T-cell (primary cell): Measurements from ENCODE around the gene AP5Z1. TPM values are rescaled to one million over a fixed set of nuclear protein-coding genes. Genes with fewer than 3 reads are reported as not detected.

Experiments
- ATAC-seq, 4 experiments: fragments of 200-7000 bp in 3 of 4; fragments of 150-1000 bp in 1 of 4; cut with Tn5 transposase; replicated peaks in 1 of 4; 1 replicate in 3 of 4; 2 replicates in 1 of 4; pipeline ENCODE4 v1.10.0; 2021; ENCODE audit warnings: moderate library complexity in 3 of 4, mild to moderate bottlenecking in 2 of 4, moderate number of reproducible peaks in 1 of 4
- CTCF ChIA-PET, 2 donors: fragments of 300-600 bp; sonication (Branson Sonifier 250); formaldehyde crosslinking; loops; one replicate each; lab custom pipeline; 2022; ENCODE audit warnings: antibody characterized with exemption in 2 of 2; lab: Charles Lee
- POLR2A ChIA-PET, 2 donors: fragments of 300-600 bp; sonication (Branson Sonifier 250); formaldehyde crosslinking; loops; one replicate each; lab custom pipeline; 2022; ENCODE audit warnings: antibody characterized with exemption in 2 of 2; lab: Charles Lee
- DNase-seq, 35 experiments: peaks; one replicate each; pipeline versions ENCODE4 v3.0.0 to v3.0.0-alpha.2; 2013 to 2023
- H3K27ac ChIP-seq: one replicate; pipeline ENCODE4 v1.5.1; 2013; ENCODE audit warnings: low read length
- H3K27me3 ChIP-seq, 2 experiments: replicated peaks in 1 of 2; 1 replicate in 1 of 2; 2 replicates in 1 of 2; pipeline versions ENCODE4 v1.6.1 to v1.7.0; 2013; ENCODE audit warnings: low read length in 1 of 2, mixed read lengths in 1 of 2; ENCODE audit not compliant: control insufficient read depth in 2 of 2, insufficient read depth in 2 of 2; ENCODE audit errors: extremely low read depth in 1 of 2
- H3K36me3 ChIP-seq, 2 donors: 1 replicate in 1 of 2; 2 replicates in 1 of 2; pipeline versions ENCODE4 v1.6.1 to v1.7.0; 2013; ENCODE audit warnings: low read length in 1 of 2; ENCODE audit not compliant: control insufficient read depth in 2 of 2, insufficient read depth in 1 of 2; ENCODE audit errors: extremely low read depth in 1 of 2
- H3K4me1 ChIP-seq, 2 experiments: 1 replicate in 1 of 2; 2 replicates in 1 of 2; pipeline versions ENCODE4 v1.6.1 to v1.7.0; 2013; ENCODE audit warnings: low read length in 2 of 2, mixed read lengths in 1 of 2; ENCODE audit not compliant: insufficient read depth in 2 of 2, control insufficient read depth in 1 of 2; ENCODE audit errors: extremely low read depth in 1 of 2
- H3K4me3 ChIP-seq, 2 donors: 1 replicate in 1 of 2; 2 replicates in 1 of 2; pipeline versions ENCODE4 v1.5.1 to v1.7.0; 2013; ENCODE audit warnings: mild to moderate bottlenecking in 2 of 2, low read length in 1 of 2, moderate library complexity in 1 of 2; ENCODE audit not compliant: control insufficient read depth in 1 of 2; ENCODE audit errors: extremely low read depth in 1 of 2
- H3K9me3 ChIP-seq: 2 replicates; pipeline ENCODE4 v1.7.0; 2013
- H3K27ac Mint-ChIP-seq, 2 donors: one replicate each; pipeline ENCODE4 v1.8.0; 2020 to 2021; ENCODE audit warnings: mild to moderate bottlenecking in 2 of 2, mixed read lengths in 2 of 2
- H3K27me3 Mint-ChIP-seq, 2 donors: one replicate each; pipeline ENCODE4 v1.8.0; 2021 to 2022; ENCODE audit warnings: mixed read lengths in 2 of 2
- H3K36me3 Mint-ChIP-seq: one replicate; pipeline ENCODE4 v1.8.0; 2021; ENCODE audit warnings: mixed read lengths
- H3K4me1 Mint-ChIP-seq, 3 donors: one replicate each; pipeline ENCODE4 v1.8.0; 2020 to 2022; ENCODE audit warnings: mixed read lengths in 3 of 3, mild to moderate bottlenecking in 1 of 3
- H3K4me3 Mint-ChIP-seq, 3 donors: one replicate each; pipeline ENCODE4 v1.8.0; 2020 to 2022; ENCODE audit warnings: mild to moderate bottlenecking in 3 of 3, mixed read lengths in 3 of 3, moderate library complexity in 3 of 3
- H3K9me3 Mint-ChIP-seq, 3 donors: one replicate each; pipeline ENCODE4 v1.8.0; 2020 to 2022; ENCODE audit warnings: mixed read lengths in 3 of 3
- whole genome bisulfite sequencing: methylation state at CpG from one replicate; pipeline ENCODE4 v1.1.5; 2013; ENCODE audit warnings: missing lambda C conversion rate; ENCODE audit not compliant: insufficient coverage; 5-methylcytosine and 5-hydroxymethylcytosine counted together
- total RNA-seq, 35 experiments: library from RNA in 6 of 35; stranded (reverse) in 6 of 35; fragments of 120-200 nt in 1 of 35; gene quantifications; one replicate each; pipeline versions ENCODE4 v1.2.1 to v1.2.4 and lab custom pipeline; 2013 to 2026

AP5Z1 gene
- total RNA-seq, 5 donors from 2014 or later (not counting 1 experiment from before 2014, with no cell fraction given) = 93.6 to 126 (median 110) TPM

DNA sequence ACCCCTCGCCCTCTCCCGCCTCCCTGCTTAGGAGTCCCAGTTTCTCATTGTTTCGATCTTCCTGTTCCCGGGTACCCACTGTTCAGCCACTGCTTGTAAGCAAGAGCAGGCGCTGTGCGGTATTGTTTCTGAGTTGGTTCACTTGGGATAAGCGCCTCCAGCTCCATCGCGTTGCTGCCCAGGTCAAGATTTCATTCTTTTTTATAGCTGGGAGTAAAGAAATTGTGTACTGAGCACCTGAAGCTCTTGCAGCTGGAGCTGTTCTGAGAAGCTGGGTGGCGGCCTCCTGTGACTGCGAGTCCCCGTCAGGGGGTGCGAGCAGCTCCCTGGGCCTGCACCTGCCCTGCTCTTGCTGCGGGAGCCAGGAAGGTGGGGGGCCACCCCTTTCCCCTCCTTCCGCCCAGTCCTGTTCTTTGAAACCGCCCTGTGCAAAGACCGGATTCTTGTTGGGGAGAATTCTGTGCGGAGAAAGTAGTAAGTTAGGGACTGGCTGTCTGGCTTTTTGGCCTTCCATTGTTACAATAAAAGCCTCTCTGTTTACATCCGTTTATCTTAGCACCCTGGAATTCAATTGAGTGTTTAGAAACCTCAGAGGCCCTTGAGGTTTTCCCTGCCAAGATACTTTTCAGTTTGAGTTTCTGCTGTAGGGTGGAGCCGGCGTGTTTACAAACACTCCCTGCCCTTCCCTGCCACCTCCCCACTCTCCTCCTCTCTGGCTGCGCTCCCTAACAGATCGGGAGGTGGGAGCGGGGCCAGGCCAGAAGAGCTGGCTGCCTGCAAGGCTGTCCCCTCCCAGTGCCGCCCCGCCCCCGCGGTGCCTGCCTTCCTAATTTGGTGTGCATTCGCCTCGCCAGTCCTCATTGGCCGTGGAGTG is 30.8 kb upstream of the AP5Z1 start:
- Mint-ChIP-seq H3K27me3 (no peaks in the 10 kb centered on the region), H3K4me1 (peaks cover 74 to 79% (median 79%) of the 10 kb centered on the region in 3 donors), H3K9me3 (no peaks in the 10 kb centered on the region), H3K4me3 (peak overlapping the region; percentile 81 to 89 (median 83)), H3K27ac (peak overlapping the region; percentile 96 to 98), H3K36me3 (peaks cover 30% of the 10 kb centered on the region)
- POLR2A ChIA-PET = interaction anchor here (0.6 to 1.1 kb wide), 5 partner anchors 11 to 1805 kb away, joined by 4 to 5 read pairs (median 4); partner anchors contain the start of gene AP5Z1 (in 1 of the 2)
- peak overlapping the region; percentile 84 for H3K27ac ChIP-seq
- CTCF ChIA-PET = interaction anchor here in 1 of 2 donors (1.3 kb wide), 1 partner anchor 11 kb away, joined by 4 read pairs; no protein-coding TSS in a partner anchor
- 14% methylated on average over 21 of the region's 31 CpGs for WGBS
- H3K4me3 ChIP-seq = peak overlapping the region; percentile 42 to 53
- ATAC-seq (peak; percentile 71 to 77 (median 72)), DNase-seq (peak; percentile 46 to 80 (median 60))
- no peaks in the 10 kb centered on the region for H3K27me3 ChIP-seq
- H3K9me3 ChIP-seq = no peaks in the 10 kb centered on the region
- H3K36me3 ChIP-seq = peaks cover 12 to 24% of the 10 kb centered on the region in 2 donors
- H3K4me1 ChIP-seq = peaks cover 40 to 83% of the 10 kb centered on the region in 2 experiments

DNA sequence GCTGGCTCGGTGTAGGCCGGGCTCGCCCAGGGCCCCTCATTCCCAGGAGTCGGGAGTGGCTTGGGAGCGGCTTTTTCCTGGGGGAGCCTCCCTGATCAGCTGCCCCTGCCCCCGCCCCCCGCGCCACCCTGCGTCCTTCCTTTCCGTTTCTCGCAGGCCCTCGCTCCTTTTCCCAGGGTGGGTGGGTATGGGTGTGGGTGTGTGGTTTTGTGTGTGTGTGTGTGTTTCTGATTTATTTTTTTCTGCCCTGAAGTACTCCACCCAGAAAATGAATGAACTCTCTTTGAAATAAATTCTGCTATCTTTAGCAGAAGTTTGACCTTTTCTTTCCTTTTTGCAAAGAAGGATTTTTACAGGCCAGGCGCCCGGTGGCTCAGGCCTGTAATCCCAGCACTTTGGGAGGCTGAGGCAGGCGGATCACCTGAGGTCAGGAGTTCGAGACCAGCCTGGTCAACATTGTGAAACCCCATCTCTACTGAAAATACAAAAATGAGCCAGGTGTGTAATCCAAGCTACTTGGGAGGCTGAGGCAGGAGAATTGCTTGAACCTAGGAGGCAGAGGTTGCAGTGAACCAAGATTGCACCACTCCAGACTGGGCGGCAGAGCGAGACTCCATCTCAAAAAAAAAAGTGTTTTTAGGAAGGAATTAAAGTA is 30.0 kb upstream of the AP5Z1 start:
- Histone ChIP-seq H3K27me3 (no peaks in the 10 kb centered on the region), H3K4me3 (peak overlapping the region; percentile 53 to 58), H3K9me3 (no peaks in the 10 kb centered on the region), H3K36me3 (peaks cover 12 to 24% of the 10 kb centered on the region in 2 donors), H3K27ac (peak overlapping the region; percentile 84), H3K4me1 (peaks cover 40 to 81% of the 10 kb centered on the region in 2 experiments)
- 23% methylated on average over 6 of the region's 18 CpGs for WGBS
- no peaks in the 10 kb centered on the region for H3K27me3 Mint-ChIP-seq
- peak overlapping the region; percentile 81 to 89 (median 83) for H3K4me3 Mint-ChIP-seq
- H3K4me1 Mint-ChIP-seq = peaks cover 70 to 78% (median 74%) of the 10 kb centered on the region in 3 donors
- DNase-seq (peak in 1 of 35 experiments; percentile 30), ATAC-seq (peak; percentile 26 to 60 (median 46))
- no peaks in the 10 kb centered on the region for H3K9me3 Mint-ChIP-seq
- peaks cover 30% of the 10 kb centered on the region for H3K36me3 Mint-ChIP-seq
- CTCF ChIA-PET = interaction anchor here in 1 of 2 donors (1.0 kb wide), 1 partner anchor 104 kb away, joined by 3 read pairs; no protein-coding TSS in a partner anchor
- POLR2A ChIA-PET = interaction anchor here (0.6 to 1.1 kb wide), 4 partner anchors 12 to 300 kb away, joined by 4 read pairs; partner anchors contain the start of genes AP5Z1 (in 1 of the 2) and RBAK (in 1 of the 2)
- H3K27ac Mint-ChIP-seq = peak overlapping the region; percentile 96 to 98

DNA sequence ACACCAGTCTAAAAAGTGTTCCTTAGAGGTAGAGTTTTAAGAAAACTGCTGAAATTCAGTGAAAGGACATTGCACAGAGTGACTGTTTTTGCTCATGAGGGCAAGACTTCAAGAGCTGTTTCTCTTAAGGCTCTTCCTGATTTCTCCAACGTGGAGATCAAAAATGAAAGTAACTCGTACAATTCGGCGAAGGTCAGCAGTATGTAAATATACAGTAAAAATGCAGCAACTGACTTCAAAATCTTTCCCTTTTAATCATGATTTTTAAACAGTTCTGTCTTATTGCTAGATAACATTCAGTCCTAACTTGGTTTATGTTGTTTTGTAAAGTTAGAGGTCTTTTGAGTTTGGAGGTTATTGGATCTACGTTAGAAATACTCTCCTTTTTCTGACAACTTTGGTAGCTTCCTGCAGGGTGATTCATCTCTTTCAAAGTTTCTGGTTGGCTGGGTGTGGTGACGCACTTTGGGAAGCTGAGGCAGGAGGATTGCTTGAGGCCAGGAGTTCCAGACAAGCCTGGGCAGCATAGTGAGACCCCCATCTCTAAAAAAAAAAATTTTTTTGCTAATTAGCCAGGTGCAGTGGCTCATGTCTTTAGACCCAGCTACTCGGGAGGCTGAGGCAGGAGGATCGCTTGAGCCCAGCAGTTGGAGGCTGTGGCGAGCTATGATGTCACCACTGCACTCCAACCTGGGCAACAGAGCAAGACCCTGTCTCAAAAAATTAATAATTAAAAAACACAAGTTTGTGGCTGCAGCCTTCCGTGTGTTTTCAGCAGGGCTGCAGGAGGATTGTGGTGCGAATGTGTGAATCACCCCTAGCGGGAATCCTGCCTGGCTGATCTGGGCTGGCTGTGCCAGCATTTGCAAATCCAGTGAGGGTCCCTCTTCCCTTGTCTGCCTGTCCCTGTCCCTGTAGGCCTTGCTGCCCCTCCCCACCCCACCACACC is 29.2 kb upstream of the AP5Z1 start:
- peak overlapping the region; percentile 53 to 58 for H3K4me3 ChIP-seq
- ChIA-PET POLR2A (interaction anchor here (0.6 to 1.1 kb wide), 2 partner anchors 12 to 299 kb away, joined by 4 read pairs; partner anchors contain the start of gene RBAK (in 1 of the 2)), CTCF (interaction anchor here in 1 of 2 donors (0.7 to 1.0 kb wide), 2 partner anchors 45 to 105 kb away, joined by 3 to 4 read pairs; no protein-coding TSS in a partner anchor)
- Mint-ChIP-seq H3K4me1 (peaks cover 70 to 75% (median 74%) of the 10 kb centered on the region in 3 donors), H3K4me3 (peak overlapping the region; percentile 81 to 89 (median 83)), H3K27me3 (no peaks in the 10 kb centered on the region), H3K36me3 (peaks cover 24% of the 10 kb centered on the region), H3K27ac (peak overlapping the region; percentile 96 to 98), H3K9me3 (no peaks in the 10 kb centered on the region)
- ATAC-seq = no peak
- peak overlapping the region; percentile 84 for H3K27ac ChIP-seq
- peaks cover 12 to 19% of the 10 kb centered on the region in 2 donors for H3K36me3 ChIP-seq
- H3K9me3 ChIP-seq = no peaks in the 10 kb centered on the region
- H3K4me1 ChIP-seq = peaks cover 37 to 77% of the 10 kb centered on the region in 2 experiments
- no peaks in the 10 kb centered on the region for H3K27me3 ChIP-seq
- peak in 4 of 35 experiments; percentile 20 to 55 (median 38) for DNase-seq
- 50% methylated on average over 4 of the region's 12 CpGs for WGBS

DNA sequence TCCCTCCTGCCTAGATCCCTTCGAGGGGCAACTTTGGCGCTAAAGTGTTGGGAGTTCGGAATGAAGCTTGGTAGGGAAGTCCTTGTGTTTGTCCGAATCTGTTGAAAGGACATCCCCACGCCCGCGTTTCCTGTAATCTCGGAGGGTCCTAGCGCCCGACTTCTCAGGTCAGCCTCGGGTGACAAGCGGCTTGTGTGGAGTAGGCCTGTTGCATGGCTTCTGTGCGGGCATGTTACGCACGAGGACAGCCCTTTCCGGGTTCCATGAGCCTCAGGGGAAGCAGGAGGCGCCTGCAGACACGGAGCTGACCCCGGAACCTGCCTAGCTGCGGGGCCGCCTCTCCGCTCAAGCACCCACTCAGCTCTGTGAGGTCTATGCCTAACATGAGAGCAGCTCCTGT is 28.4 kb upstream of the AP5Z1 start:
- no peak overlapping the region for H3K4me3 ChIP-seq
- Mint-ChIP-seq H3K36me3 (peaks cover 19% of the 10 kb centered on the region), H3K27me3 (no peaks in the 10 kb centered on the region), H3K9me3 (no peaks in the 10 kb centered on the region), H3K4me1 (peaks cover 65 to 71% (median 68%) of the 10 kb centered on the region in 3 donors), H3K27ac (peak overlapping the region; percentile 96 to 98), H3K4me3 (peak overlapping the region; percentile 17 to 89 (median 39))
- H3K36me3 ChIP-seq = peaks cover 14 to 18% of the 10 kb centered on the region in 2 donors
- no peak for ATAC-seq
- peaks cover 36 to 76% of the 10 kb centered on the region in 2 experiments for H3K4me1 ChIP-seq
- ChIA-PET CTCF (interaction anchor here (0.6 to 0.7 kb wide), 2 partner anchors 8 to 46 kb away, joined by 4 read pairs; no protein-coding TSS in a partner anchor), POLR2A (interaction anchor here in 1 of 2 donors (0.6 kb wide), 1 partner anchor 27 kb away, joined by 4 read pairs; no protein-coding TSS in a partner anchor)
- peak overlapping the region; percentile 84 for H3K27ac ChIP-seq
- H3K9me3 ChIP-seq = no peaks in the 10 kb centered on the region
- H3K27me3 ChIP-seq = no peaks in the 10 kb centered on the region
- DNase-seq = no peak
- 95% methylated on average over 19 of the region's 22 CpGs for WGBS

DNA sequence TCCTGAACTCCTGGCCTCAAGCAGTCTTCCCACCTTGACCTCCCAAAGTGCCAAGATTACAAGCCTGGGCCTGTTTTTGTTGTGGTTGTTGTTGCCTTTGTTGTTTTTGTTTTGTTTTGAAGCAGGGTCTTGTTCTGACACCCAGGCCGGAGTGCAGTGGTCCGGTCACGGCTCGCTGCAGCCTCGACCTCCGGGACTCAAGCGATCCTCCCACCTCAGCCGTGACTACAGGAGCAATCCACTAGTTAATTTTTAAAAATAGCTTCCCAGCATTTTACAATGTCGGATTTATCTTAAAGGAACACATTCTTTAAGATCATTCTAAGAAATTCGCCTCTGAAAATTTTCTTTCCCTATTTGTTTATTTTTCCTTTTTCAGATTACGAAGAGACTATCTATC is 27.7 kb upstream of the AP5Z1 start:
- Histone ChIP-seq H3K27me3 (no peaks in the 10 kb centered on the region), H3K27ac (peak overlapping the region; percentile 22), H3K4me1 (peaks cover 32 to 72% of the 10 kb centered on the region in 2 experiments), H3K4me3 (no peak overlapping the region), H3K36me3 (peaks cover 12 to 13% of the 10 kb centered on the region in 2 donors), H3K9me3 (no peaks in the 10 kb centered on the region)
- peaks cover 62 to 69% (median 65%) of the 10 kb centered on the region in 3 donors for H3K4me1 Mint-ChIP-seq
- ATAC-seq (no peak), DNase-seq (no peak)
- H3K36me3 Mint-ChIP-seq = peaks cover 15% of the 10 kb centered on the region
- no peaks in the 10 kb centered on the region for H3K9me3 Mint-ChIP-seq
- WGBS = 97% methylated on average over 10 of the region's 11 CpGs
- H3K4me3 Mint-ChIP-seq = peak overlapping the region; percentile 6 to 89 (median 15)
- ChIA-PET POLR2A (interaction anchor here in 1 of 2 donors (0.6 kb wide), 1 partner anchor 26 kb away, joined by 4 read pairs; no protein-coding TSS in a partner anchor), CTCF (no interaction called here)
- H3K27me3 Mint-ChIP-seq = no peaks in the 10 kb centered on the region
- peak overlapping the region; percentile 89 to 98 for H3K27ac Mint-ChIP-seq
